Activated T-cell treated with anti-CD3 and anti-CD28 coated beads, Interleukin-2, amount 50 U/mL, for 4 hours (primary cell): ENCODE data around the gene CAPN9. TPM values are rescaled to one million over a fixed set of nuclear protein-coding genes. Genes with fewer than 3 reads are reported as not detected.
"Not testable (repeated sequence)": the region's sequence is repeated elsewhere in the genome, so short reads cannot be mapped to it uniquely, and the experiment has no call there.

Source experiments
- ATAC-seq, 2 donors: fragments of 200-7000 bp; cut with Tn5 transposase; one replicate each; pipeline ENCODE4 v1.10.0; 2021
- DNase-seq: peaks from one replicate; pipeline ENCODE4 v3.0.0-alpha.2; 2020
- H3K27me3 Mint-ChIP-seq: one replicate; pipeline ENCODE4 v1.8.0; 2021; ENCODE audit warnings: low read depth, mixed read lengths
- H3K36me3 Mint-ChIP-seq: one replicate; pipeline ENCODE4 v1.8.0; 2022; ENCODE audit warnings: mixed read lengths; ENCODE audit not compliant: insufficient read depth
- H3K4me1 Mint-ChIP-seq: one replicate; pipeline ENCODE4 v1.8.0; 2021; ENCODE audit warnings: low read depth, mixed read lengths
- H3K4me3 Mint-ChIP-seq: one replicate; pipeline ENCODE4 v1.8.0; 2021; ENCODE audit warnings: mild to moderate bottlenecking, moderate library complexity, mixed read lengths
- H3K9me3 Mint-ChIP-seq: one replicate; pipeline ENCODE4 v1.8.0; 2021; ENCODE audit warnings: mixed read lengths
- total RNA-seq, 3 donors: library from RNA; stranded (reverse); gene quantifications; one replicate each; pipeline ENCODE4 v1.2.1, GENCODE V29; 2021

The CAPN9 gene
- total RNA-seq, 3 donors from 2014 or later, result not detected

GRCh38 chr1:230763927-230764591 is 16.9 kb downstream of the CAPN9 start:
- ATAC-seq, result no peak
- H3K9me3 Mint-ChIP-seq, result no peaks in the 10 kb centered on the region
- no peaks in the 10 kb centered on the region for H3K4me1 Mint-ChIP-seq
- H3K36me3 Mint-ChIP-seq, result no peaks in the 10 kb centered on the region
- H3K27me3 Mint-ChIP-seq, result peaks cover 11% of the 10 kb centered on the region
- H3K4me3 Mint-ChIP-seq, result no peak overlapping the region
- DNase-seq, result no peak

- peaks cover 4% of the 10 kb centered on the region for H3K9me3 Mint-ChIP-seq
- H3K27me3 Mint-ChIP-seq, result peaks cover 13% of the 10 kb centered on the region
- ATAC-seq (no peak), DNase-seq (no peak)
- H3K4me1 Mint-ChIP-seq, result no peaks in the 10 kb centered on the region
- no peaks in the 10 kb centered on the region for H3K36me3 Mint-ChIP-seq
- H3K4me3 Mint-ChIP-seq, result no peak overlapping the region
Measured at GRCh38 chr1:230766318-230766717, 19.1 kb downstream of the CAPN9 start.

GRCh38 chr1:230767859-230768612 is 20.8 kb downstream of the CAPN9 start:
- H3K4me3 Mint-ChIP-seq, ATAC-seq, H3K36me3 Mint-ChIP-seq, DNase-seq, H3K27me3 Mint-ChIP-seq, H3K9me3 Mint-ChIP-seq, H3K4me1 Mint-ChIP-seq: not testable (repeated sequence)

GRCh38 chr1:230768903-230769570 is 21.8 kb downstream of the CAPN9 start:
- Mint-ChIP-seq H3K4me1 (no peaks in the 10 kb centered on the region), H3K36me3 (no peaks in the 10 kb centered on the region), H3K4me3 (no peak overlapping the region), H3K9me3 (peaks cover 4% of the 10 kb centered on the region), H3K27me3 (peaks cover 4% of the 10 kb centered on the region)
- DNase-seq, result no peak
- ATAC-seq, result no peak

GRCh38 chr1:230770317-230770716 is 23.1 kb downstream of the CAPN9 start:
- Mint-ChIP-seq H3K27me3 (peaks cover 2% of the 10 kb centered on the region), H3K4me1 (no peaks in the 10 kb centered on the region), H3K9me3 (peaks cover 4% of the 10 kb centered on the region), H3K4me3 (no peak overlapping the region), H3K36me3 (no peaks in the 10 kb centered on the region)
- DNase-seq (no peak), ATAC-seq (no peak)

GRCh38 chr1:230771773-230772354 is 24.7 kb downstream of the CAPN9 start:
- no peak for ATAC-seq
- peaks cover 4% of the 10 kb centered on the region for H3K9me3 Mint-ChIP-seq
- no peak for DNase-seq
- no peak overlapping the region for H3K4me3 Mint-ChIP-seq
- H3K36me3 Mint-ChIP-seq, result no peaks in the 10 kb centered on the region
- peaks cover 3% of the 10 kb centered on the region for H3K27me3 Mint-ChIP-seq
- H3K4me1 Mint-ChIP-seq, result no peaks in the 10 kb centered on the region

GRCh38 chr1:230772457-230773395 is 25.5 kb downstream of the CAPN9 start:
- no peak overlapping the region for H3K4me3 Mint-ChIP-seq
- H3K36me3 Mint-ChIP-seq, result no peaks in the 10 kb centered on the region
- ATAC-seq (no peak), DNase-seq (no peak)
- peaks cover 5% of the 10 kb centered on the region for H3K27me3 Mint-ChIP-seq
- H3K9me3 Mint-ChIP-seq, result peaks cover 4% of the 10 kb centered on the region
- H3K4me1 Mint-ChIP-seq, result no peaks in the 10 kb centered on the region

- Mint-ChIP-seq H3K27me3 (peaks cover 5% of the 10 kb centered on the region), H3K9me3 (peaks cover 4% of the 10 kb centered on the region), H3K4me3 (no peak overlapping the region), H3K36me3 (no peaks in the 10 kb centered on the region), H3K4me1 (no peaks in the 10 kb centered on the region)
- no peak for DNase-seq
- ATAC-seq, result no peak
Measured at GRCh38 chr1:230773396-230774033, 26.3 kb downstream of the CAPN9 start.

GRCh38 chr1:230778916-230779590 is 31.9 kb downstream of the CAPN9 start:
- ATAC-seq, result no peak
- peaks cover 17% of the 10 kb centered on the region for H3K27me3 Mint-ChIP-seq
- no peaks in the 10 kb centered on the region for H3K9me3 Mint-ChIP-seq
- no peaks in the 10 kb centered on the region for H3K36me3 Mint-ChIP-seq
- no peak for DNase-seq
- no peak overlapping the region for H3K4me3 Mint-ChIP-seq
- no peaks in the 10 kb centered on the region for H3K4me1 Mint-ChIP-seq

- H3K4me1 Mint-ChIP-seq, result no peaks in the 10 kb centered on the region
- ATAC-seq, result no peak
- no peaks in the 10 kb centered on the region for H3K9me3 Mint-ChIP-seq
Measured at GRCh38 chr1:230781131-230781530, 33.9 kb downstream of the CAPN9 start.

GRCh38 chr1:230781594-230781993 is 34.4 kb downstream of the CAPN9 start:
- Mint-ChIP-seq H3K27me3 (peaks cover 17% of the 10 kb centered on the region), H3K9me3 (no peaks in the 10 kb centered on the region), H3K36me3 (no peaks in the 10 kb centered on the region), H3K4me3 (no peak overlapping the region), H3K4me1 (no peaks in the 10 kb centered on the region)
- ATAC-seq (peak in 1 of 2 donors; percentile 53), DNase-seq (no peak)

More at GRCh38 chr1:230781131-230781530, 33.9 kb downstream of the CAPN9 start:
- Mint-ChIP-seq H3K27me3 (peaks cover 17% of the 10 kb centered on the region), H3K36me3 (no peaks in the 10 kb centered on the region), H3K4me3 (no peak overlapping the region)
- no peak for DNase-seq

- no peak for ATAC-seq
- Mint-ChIP-seq H3K36me3 (no peaks in the 10 kb centered on the region), H3K4me1 (no peaks in the 10 kb centered on the region), H3K9me3 (no peaks in the 10 kb centered on the region), H3K4me3 (no peak overlapping the region), H3K27me3 (peaks cover 23% of the 10 kb centered on the region)
- no peak for DNase-seq
Measured at GRCh38 chr1:230784163-230784562, 37.0 kb downstream of the CAPN9 start.
